ENCODE measurements around the gene PLTP. TPM values are rescaled to one million over a fixed set of nuclear protein-coding genes. Genes with fewer than 3 reads are reported as not detected.
A peak's percentile ranks its signal among the peaks of the same experiment; 100 is the strongest.

Gene PLTP
- total RNA-seq, 2 donors from 2014 or later, result 92.1 to 123 TPM

DNA sequence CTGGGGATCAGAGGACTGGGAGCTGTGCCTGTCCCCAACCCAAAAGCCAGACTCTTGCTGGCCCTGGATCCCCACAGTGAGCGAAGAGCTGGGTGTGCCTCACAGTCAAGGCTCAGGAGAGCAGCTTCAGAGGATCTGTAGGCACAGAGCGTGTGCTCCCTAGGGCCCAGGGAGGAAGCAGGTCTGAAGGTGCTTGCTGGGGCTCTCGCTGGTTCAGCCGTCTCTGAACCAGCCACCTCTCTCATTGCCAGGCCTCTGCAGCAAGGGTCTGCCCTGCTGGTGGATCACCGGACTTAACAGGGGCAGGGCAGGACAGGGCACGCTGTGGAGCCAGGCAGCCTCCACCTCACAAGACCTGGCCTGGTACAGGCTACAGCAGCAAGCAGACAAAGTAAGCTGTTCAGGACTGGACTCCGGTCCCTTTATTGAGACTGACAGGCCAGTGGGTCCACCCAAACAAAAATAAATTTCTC lies 36.3 kb upstream of the PLTP start:
- Mint-ChIP-seq H3K36me3 (ENCODE audit: low read depth) (peaks cover 57% of the 10 kb centered on the region), H3K9me3 (no peaks in the 10 kb centered on the region)
- peaks cover 66% of the 10 kb centered on the region for H3K36me3 ChIP-seq (ENCODE audit: control insufficient read depth, insufficient read depth, low read length)

DNA sequence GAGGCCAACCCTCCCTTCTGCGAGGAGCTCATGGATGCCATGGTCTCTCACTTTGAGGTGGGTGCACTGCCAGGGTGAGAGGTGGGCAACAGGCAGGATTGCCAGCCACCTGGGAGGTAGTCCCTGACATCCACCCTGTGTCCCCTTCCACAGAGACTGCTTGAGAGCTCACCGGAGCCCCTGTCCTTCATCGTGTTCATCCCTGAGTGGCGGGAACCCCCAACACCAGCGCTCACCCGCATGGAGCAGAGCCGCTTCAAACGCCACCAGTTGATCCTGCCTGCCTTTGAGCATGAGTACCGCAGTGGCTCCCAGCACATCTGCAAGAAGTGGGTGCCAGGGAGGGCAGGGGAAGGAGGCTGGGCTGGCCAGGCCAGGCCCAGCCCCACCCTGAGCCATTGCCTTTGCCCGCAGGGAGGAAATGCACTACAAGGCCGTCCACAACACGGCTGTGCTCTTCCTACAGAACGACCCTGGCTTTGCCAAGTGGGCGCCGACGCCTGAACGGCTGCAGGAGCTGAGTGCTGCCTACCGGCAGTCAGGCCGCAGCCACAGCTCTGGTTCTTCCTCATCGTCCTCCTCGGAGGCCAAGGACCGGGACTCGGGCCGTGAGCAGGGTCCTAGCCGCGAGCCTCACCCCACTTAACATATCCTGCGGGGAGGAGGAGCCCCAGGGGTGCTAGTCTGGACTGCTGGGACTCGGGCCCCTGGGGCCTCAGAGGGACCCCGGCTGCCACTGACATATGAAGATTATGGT lies 35.3 kb upstream of the PLTP start:
- Mint-ChIP-seq H3K36me3 (ENCODE audit: low read depth) (peaks cover 63% of the 10 kb centered on the region), H3K27ac (no peak overlapping the region), H3K4me3 (no peak overlapping the region), H3K27me3 (ENCODE audit: insufficient read depth) (no peaks in the 10 kb centered on the region), H3K4me1 (no peaks in the 10 kb centered on the region), H3K9me3 (no peaks in the 10 kb centered on the region)
- Histone ChIP-seq H3K4me1 (ENCODE audit: control insufficient read depth, insufficient read depth, low read length) (no peaks in the 10 kb centered on the region), H3K36me3 (ENCODE audit: control insufficient read depth, insufficient read depth, low read length) (peaks cover 65% of the 10 kb centered on the region), H3K27me3 (ENCODE audit: control insufficient read depth, insufficient read depth, low read length, poor library complexity, severe bottlenecking) (no peaks in the 10 kb centered on the region), H3K4me3 (ENCODE audit: low read length) (no peak overlapping the region), H3K27ac (ENCODE audit: low read depth, low read length) (no peak overlapping the region), H3K9me3 (ENCODE audit: control insufficient read depth, low read length) (no peaks in the 10 kb centered on the region), H3K9ac (ENCODE audit: extremely low read depth, low read length, poor library complexity, severe bottlenecking) (no peak overlapping the region)
- DNase-seq, result no peak
- WGBS, 2 experiments (ENCODE audit: insufficient coverage in 1 of 2, insufficient read length in 1 of 2), result 96% methylated on average over 15 to 29 of the region's 29 CpGs
- TF ChIP-seq, protein P1, sequence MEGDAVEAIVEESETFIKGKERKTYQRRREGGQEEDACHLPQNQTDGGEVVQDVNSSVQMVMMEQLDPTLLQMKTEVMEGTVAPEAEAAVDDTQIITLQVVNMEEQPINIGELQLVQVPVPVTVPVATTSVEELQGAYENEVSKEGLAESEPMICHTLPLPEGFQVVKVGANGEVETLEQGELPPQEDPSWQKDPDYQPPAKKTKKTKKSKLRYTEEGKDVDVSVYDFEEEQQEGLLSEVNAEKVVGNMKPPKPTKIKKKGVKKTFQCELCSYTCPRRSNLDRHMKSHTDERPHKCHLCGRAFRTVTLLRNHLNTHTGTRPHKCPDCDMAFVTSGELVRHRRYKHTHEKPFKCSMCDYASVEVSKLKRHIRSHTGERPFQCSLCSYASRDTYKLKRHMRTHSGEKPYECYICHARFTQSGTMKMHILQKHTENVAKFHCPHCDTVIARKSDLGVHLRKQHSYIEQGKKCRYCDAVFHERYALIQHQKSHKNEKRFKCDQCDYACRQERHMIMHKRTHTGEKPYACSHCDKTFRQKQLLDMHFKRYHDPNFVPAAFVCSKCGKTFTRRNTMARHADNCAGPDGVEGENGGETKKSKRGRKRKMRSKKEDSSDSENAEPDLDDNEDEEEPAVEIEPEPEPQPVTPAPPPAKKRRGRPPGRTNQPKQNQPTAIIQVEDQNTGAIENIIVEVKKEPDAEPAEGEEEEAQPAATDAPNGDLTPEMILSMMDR (conservative IDR thresholded peaks at IDR 0.05), result no peak

More for the DNA sequence above, 36.3 kb upstream of the PLTP start:
- Histone ChIP-seq H3K27me3 (ENCODE audit: control insufficient read depth, insufficient read depth, low read length, poor library complexity, severe bottlenecking) (no peaks in the 10 kb centered on the region), H3K4me1 (ENCODE audit: control insufficient read depth, insufficient read depth, low read length) (no peaks in the 10 kb centered on the region), H3K9me3 (ENCODE audit: control insufficient read depth, low read length) (no peaks in the 10 kb centered on the region), H3K4me3 (ENCODE audit: low read length) (no peak overlapping the region), H3K9ac (ENCODE audit: extremely low read depth, low read length, poor library complexity, severe bottlenecking) (no peak overlapping the region), H3K27ac (ENCODE audit: low read depth, low read length) (peak overlapping the region; percentile 8)
- Mint-ChIP-seq H3K27me3 (ENCODE audit: insufficient read depth) (no peaks in the 10 kb centered on the region), H3K4me1 (no peaks in the 10 kb centered on the region), H3K4me3 (no peak overlapping the region), H3K27ac (no peak overlapping the region)
- WGBS, 2 experiments (ENCODE audit: insufficient coverage in 1 of 2, insufficient read length in 1 of 2), result 93 to 100% methylated on average over 1 to 7 of the region's 7 CpGs
- DNase-seq, result no peak
- TF ChIP-seq, protein P1 (conservative IDR thresholded peaks at IDR 0.05), result no peak

DNA sequence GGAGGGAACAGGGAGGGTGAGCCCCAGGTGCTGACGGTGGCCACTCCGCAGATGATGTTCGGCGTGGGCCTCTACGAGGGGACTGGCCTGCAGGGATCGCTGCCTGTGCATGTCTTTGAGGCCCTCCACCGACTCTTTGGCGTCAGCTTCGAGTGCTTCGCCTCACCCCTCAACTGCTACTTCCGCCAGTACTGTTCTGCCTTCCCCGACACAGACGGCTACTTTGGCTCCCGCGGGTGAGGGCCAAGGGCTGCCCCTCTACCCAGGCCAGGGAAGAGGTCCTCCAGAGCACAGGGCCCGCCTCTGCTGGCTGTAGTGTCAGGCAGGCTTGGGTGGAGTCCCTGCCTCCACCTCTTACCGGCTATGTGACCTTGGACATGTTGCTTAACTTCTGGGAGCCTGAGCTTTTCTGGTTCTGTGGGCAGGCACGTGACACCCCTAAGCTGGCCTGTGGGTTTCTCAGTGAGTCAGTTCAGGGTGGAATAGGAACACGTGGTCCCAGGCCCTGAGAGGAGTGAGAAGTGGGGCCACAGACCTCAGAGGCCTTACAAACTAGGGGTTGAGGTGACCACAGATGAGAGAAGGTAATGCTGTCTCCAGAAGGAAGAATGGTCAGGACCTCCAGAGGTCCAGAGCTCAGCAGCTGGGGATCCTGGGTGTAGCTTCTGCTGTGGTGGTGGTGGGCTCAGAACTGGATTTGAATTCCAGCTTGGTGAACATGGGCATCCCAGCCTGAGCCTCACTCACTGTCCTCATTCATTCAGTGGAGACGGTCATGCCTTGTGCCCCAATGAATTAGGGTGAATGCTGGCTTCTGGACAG lies 34.4 kb upstream of the PLTP start:
- DNase-seq, result no peak
- H3K27me3 Mint-ChIP-seq (ENCODE audit: insufficient read depth), result no peaks in the 10 kb centered on the region
- H3K27ac Mint-ChIP-seq, result no peak overlapping the region
- no peak overlapping the region for H3K4me3 ChIP-seq (ENCODE audit: low read length)
- H3K4me3 Mint-ChIP-seq, result no peak overlapping the region
- no peak overlapping the region for H3K27ac ChIP-seq (ENCODE audit: low read depth, low read length)
- no peaks in the 10 kb centered on the region for H3K9me3 Mint-ChIP-seq
- 96 to 100% methylated on average over 4 to 20 of the region's 20 CpGs for WGBS, 2 experiments (ENCODE audit: insufficient coverage in 1 of 2, insufficient read length in 1 of 2)
- no peaks in the 10 kb centered on the region for H3K4me1 Mint-ChIP-seq
- TF ChIP-seq, protein P1 (conservative IDR thresholded peaks at IDR 0.05), result no peak
- H3K36me3 ChIP-seq (ENCODE audit: control insufficient read depth, insufficient read depth, low read length), result peaks cover 58% of the 10 kb centered on the region
- H3K36me3 Mint-ChIP-seq (ENCODE audit: low read depth), result peaks cover 53% of the 10 kb centered on the region
- H3K9ac ChIP-seq (ENCODE audit: extremely low read depth, low read length, poor library complexity, severe bottlenecking), result no peak overlapping the region
- H3K4me1 ChIP-seq (ENCODE audit: control insufficient read depth, insufficient read depth, low read length), result no peaks in the 10 kb centered on the region
- H3K9me3 ChIP-seq (ENCODE audit: control insufficient read depth, low read length), result no peaks in the 10 kb centered on the region
- no peaks in the 10 kb centered on the region for H3K27me3 ChIP-seq (ENCODE audit: control insufficient read depth, insufficient read depth, low read length, poor library complexity, severe bottlenecking)
